GM12892 (cell line): ENCODE measurements around the gene RAPGEF2.

Experiments
- POLR2A ChIP-seq: IDR thresholded peaks from 2 replicates; pipeline ENCODE4 v1.6.1; 2011; ENCODE audit warnings: low read depth, low read length, control low read depth
- POLR2AphosphoS5 ChIP-seq: IDR thresholded peaks from 2 replicates; pipeline ENCODE4 v1.6.1; 2011; ENCODE audit warnings: low read depth, low read length, control low read depth
- TAF1 ChIP-seq: IDR thresholded peaks from 2 replicates; pipeline ENCODE4 v1.6.1; 2011; ENCODE audit warnings: low read depth, mild to moderate bottlenecking, control low read depth, low read length, borderline replicate concordance

DNA sequence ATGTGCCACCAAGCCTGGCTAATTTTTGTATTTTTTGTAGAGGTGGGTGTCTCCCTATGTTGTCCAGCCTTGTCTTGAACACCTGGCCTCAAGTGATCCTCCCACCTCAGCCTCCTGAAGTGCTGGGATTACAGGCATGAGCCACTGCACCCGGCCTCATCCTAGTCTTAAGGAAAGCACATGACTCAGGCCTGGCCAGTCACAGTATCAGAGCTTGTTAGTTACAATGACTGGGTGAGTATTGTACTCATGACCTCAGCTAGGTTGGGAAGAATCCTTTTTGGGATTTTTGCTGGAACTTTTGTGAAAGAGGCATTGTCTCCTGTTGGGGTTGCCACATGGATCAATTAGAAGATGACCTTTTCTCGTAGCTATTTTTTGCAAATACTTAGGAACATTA lies 292.8 kb downstream of the RAPGEF2 start:
- TF ChIP-seq POLR2AphosphoS5, result no peak
- TF ChIP-seq POLR2A, result no peak
- TF ChIP-seq TAF1, result no peak
